GM04504 (cell line): ENCODE data around the gene STX16.

Experiments used
- DNase-seq: peaks from one replicate; pipeline ENCODE4 v3.0.0-alpha.2; 2012; ENCODE audit warnings: low read depth

The STX16 gene

DNA sequence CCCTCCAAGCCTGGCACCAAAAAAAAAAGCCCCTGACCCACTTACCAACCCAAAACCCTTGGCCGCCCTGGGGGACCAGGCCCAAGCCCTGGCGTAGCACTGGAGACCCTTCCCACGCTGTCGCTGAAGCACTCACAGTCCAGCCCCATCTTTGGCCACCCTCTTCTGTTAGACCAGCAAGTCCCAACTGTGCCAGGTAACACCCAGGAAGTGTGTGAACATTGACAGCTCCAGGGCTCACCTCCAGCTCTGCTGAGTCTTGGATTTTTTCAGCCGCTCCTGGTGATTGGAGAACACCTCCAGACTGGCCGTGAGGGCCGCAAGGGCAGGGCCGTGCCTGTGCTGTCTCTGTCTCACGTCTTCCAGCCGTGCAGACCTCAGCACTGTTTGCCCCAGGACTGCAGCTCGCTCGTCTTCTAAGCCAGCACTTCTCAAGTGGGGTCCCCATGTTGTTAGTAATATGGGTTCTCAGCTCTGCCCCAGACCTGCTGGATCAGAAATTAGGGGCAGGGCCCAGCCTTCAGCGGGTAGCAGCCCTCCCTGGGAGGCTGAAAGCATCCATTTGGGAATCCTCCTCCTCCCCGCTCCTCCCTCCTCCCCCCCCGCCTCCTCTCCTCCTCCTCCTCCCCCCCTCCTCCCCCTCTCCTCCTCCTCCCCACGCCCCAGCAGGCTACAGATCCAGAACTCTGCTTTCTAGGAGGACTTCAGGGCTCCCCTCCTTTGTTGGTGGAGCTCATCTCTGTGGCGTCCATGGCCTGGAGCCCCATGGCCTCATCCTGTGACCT, 59.6 kb downstream of the STX16 start:
- DNase-seq, result no peak

DNA sequence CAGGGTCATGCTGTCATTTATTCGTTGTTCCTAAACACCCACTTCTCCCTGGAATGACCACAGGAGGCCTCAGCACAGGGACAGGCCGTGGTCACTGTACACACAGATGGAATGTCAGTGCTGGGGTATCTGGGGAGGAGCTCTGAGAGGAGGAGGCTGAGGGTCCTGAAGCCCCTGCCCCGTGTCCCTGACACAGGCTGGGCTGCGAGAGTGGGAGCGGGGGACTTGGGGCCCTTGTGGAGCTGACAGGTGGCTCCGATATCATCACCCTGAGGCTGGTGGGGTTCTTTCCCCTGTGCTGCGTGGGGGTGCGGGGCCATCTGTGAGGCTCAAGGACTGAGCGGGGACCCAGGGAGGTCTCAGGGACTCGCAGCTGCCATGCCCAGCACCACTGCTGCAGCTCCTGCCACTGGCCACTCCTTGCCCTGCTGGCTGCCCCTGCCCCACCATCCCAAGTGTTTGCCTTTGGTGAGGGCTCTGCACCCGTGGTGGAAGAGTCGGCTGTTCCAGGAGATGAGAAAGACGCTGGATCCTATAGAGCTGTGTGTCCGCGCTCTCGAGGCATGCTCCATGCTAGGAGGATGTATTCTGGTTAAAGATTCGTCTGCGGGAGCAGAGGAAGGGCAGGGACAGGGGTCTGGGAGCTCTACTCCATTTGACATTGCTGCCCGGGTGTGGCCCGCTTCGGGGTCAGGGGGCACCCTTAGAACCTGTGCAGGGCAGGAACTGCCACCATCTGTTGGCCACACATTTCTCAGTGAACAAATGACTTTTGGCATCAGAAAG, 60.4 kb downstream of the STX16 start:
- DNase-seq, result no peak

DNA sequence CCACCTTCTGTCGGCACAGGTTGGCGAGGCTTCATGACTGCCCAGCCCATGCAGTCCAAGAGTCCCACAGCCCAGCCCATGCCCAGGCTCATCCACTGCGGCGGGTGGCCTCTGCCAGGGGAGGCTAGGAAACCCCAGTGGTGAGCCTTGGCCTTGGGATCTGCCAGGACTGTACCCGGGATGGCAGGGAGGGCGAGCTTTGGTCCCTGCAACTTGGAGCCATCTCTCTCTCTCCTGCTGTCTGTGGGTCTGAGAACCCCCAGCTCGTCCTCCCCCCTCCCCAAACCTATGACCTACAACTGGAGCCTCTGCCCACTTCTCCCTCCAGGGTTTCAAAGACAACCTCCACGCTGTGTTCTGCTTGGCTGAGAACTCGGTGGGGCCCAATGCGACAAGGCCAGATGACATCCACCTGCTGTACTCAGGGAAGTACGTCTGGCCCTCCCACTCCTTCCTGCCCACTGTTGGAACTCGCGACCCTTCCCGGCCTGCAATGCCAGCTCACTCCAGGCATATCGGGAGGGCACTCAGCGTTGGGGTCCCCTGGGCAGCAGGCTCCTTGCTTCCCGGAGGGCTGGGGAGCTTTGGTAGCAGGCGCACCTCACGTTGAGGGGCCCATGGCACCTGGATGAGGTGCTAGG, 61.2 kb downstream of the STX16 start:
- no peak for DNase-seq

DNA sequence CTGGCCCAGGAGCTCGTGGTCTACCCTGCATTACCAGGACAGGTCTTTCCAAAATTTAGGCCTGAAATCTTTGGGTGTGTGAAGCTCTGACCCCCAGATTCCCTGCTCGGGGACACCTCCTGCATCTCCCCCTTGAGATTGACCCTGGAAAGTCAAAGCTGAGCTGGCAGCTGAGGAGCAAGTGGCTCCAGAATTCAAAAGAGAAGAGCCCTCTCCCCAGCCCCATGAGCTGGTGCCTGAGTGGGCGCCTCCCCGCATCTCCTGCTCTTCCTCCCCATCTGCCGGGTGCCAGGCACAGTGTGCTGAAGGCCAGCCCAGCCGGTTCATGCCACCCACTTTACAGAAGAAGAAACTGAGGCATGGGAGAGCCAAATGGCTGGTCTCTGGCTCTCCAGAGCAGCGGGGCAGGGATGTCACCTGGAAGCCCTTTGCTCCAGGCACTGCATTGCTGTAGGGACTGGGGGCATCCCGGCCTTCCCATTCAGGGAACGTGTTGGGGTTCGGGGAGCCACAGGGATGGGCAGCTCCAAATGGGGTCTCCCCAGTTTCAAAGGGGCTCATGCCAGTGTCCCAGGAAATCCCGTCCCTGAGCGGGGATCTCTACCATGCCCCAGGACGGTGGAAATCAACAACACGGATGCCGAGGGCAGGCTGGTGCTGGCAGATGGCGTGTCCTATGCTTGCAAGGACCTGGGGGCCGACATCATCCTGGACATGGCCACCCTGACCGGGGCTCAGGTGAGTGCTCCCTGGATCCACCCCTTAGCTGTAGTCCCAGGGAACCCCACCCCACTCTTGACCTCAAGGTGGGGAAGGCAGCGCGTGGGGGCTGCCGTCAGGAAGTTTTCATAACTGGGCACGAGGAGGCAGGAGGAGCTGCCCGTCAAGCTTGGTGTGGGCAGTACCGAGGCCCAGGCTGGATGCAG, 62.0 kb downstream of the STX16 start:
- DNase-seq, result no peak

DNA sequence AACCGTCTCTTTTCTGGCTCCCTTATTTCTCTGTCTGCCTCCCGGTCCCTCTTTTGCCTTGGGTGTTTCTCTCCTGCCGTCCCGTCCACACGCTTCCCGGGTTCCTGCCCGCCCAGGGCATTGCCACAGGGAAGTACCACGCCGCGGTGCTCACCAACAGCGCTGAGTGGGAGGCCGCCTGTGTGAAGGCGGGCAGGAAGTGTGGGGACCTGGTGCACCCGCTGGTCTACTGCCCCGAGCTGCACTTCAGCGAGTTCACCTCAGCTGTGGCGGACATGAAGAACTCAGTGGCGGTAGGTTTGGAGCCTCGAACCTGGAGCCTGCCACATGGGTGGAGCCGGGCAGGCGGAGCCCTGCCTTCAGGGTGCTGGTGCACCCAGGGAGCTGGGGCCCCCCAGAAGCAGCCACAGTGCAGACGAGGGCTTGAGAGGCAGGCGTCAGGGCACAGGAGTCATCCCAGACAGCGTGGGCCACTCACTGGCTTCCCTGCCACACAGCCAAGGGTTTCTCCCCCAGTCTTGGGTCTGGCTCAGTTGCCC, 62.8 kb downstream of the STX16 start:
- no peak for DNase-seq

DNA sequence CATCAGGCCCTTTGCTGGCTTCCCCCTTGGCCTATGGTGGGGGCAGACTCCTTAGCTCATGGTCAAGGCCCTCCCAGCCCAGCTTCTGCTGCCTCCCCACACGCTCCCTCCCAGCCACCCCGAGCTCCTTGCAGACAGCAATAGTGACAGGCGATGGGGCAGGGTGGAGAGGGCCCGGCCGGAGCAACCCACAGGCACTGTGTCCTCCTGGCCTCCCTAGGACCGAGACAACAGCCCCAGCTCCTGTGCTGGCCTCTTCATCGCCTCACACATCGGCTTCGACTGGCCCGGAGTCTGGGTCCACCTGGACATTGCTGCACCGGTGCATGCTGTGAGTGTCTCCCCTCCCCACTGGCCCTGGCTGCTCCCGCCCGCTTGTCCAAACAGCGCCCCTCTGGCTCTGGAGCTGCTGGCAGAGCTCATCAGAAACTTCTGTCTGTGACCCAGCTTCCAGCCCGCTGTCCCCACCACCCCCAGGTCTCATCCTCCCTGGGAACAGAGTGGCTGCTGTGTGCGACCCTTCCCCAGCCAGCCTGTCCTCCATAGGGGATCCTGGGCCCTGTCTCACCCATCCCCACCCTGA, 63.3 kb downstream of the STX16 start:
- no peak for DNase-seq

DNA sequence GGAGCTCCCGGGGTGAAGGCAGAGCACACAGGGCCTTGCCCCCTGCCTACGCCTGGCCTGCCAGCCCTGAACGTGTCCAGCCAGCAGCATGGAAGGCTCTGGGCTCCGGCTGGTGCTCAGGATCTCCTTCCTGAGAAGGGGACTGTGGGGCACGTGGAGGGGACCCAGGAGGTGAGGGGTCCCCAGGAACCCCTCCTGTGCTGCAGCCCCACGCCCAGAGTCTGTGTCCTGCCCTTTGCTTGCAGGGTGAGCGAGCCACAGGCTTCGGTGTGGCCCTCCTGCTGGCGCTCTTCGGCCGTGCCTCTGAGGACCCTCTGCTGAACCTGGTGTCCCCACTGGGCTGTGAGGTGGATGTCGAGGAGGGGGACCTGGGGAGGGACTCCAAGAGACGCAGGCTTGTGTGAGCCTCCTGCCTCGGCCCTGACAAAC, 63.9 kb downstream of the STX16 start:
- DNase-seq, result no peak

DNA sequence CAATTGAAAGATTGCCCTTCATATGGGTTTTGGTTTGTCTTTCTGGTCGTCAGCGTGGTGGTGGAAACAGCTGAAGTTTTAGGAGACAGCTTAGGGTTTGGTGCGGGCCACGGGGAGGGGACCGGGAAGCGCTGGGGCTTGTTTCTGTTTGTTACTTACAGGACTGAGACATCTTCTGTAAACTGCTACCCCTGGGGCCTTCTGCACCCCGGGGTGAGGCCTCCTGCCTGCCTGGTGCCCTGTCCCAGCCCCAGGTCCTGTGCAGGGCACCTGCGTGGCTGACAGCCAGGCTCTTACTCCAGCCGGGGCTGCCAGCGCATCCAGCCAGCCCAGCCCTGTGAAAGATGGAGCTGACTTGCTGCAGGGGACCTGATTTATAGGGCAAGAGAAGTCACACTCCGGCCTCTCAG, 64.3 kb downstream of the STX16 start:
- no peak for DNase-seq

DNA sequence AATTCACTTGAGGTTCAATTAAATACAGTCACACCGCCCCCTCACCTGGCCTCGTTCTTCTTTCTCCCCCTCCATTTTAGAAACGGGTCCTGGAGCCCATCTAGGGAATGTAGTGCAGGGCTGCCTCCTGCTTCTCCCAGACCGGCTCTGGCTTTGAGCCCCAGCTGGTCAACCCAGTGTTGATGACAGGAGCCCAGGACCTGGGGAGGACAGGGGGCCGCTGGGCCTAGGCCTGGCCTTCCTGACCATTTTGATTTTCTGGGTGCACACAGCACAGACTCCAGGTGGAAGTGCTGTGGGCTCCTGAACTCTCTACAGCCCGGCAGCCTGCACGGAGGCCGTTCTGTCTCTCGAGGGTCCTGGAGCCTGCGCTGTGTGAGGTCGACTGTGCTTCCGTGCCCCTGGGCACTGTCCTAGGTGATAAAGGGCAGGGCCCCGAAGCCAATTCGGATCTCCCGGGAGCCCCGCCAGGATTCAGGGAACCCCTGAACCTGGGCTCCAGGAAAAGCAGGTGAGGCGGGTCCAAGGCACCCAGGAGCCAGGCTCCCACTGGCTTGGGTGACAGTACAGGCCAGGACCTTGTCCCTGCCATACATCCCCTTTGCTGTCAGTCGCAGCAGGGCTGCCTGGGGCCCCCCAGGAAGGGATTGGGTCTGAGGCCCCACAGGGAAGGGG, 64.9 kb downstream of the STX16 start:
- no peak for DNase-seq

DNA sequence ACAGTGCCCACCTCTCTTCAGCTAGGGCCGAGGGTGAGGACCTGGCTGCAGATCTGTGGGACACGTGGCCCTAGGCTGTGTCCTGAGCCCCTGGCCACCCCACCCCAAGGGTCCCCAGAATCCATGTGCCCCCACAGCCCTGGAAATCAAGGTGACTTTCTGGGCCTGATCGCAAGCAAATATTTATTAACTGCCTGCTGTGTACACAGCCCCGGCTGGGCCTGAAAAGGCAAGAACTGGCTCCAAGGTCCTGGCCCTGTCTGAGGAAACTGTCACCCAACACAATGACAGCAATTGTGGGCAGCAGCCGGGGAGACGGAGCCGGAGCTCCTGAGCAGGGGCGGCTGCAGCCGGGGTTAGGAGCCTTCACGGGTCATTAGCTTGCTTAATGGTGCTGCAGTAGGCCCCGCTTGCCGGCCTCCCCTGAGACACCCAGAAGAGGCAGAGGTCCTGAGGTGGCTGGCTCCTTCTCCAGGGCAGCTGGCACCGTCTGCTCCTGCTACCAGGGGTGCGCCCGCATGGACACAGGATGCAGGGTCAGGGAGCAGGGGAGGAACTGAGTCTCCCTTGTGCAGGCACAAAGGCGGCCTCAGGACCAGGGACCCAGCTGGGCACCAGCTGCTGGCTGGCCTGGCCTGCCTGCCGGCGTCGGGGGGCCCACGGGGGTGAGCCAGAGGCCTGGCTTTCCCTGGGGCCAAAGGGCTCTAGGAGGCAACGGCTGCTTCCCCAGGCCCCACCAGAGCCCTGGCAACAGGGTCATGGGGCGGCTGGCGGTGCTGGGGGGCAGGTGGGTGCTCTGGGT, 65.6 kb downstream of the STX16 start:
- no peak for DNase-seq

DNA sequence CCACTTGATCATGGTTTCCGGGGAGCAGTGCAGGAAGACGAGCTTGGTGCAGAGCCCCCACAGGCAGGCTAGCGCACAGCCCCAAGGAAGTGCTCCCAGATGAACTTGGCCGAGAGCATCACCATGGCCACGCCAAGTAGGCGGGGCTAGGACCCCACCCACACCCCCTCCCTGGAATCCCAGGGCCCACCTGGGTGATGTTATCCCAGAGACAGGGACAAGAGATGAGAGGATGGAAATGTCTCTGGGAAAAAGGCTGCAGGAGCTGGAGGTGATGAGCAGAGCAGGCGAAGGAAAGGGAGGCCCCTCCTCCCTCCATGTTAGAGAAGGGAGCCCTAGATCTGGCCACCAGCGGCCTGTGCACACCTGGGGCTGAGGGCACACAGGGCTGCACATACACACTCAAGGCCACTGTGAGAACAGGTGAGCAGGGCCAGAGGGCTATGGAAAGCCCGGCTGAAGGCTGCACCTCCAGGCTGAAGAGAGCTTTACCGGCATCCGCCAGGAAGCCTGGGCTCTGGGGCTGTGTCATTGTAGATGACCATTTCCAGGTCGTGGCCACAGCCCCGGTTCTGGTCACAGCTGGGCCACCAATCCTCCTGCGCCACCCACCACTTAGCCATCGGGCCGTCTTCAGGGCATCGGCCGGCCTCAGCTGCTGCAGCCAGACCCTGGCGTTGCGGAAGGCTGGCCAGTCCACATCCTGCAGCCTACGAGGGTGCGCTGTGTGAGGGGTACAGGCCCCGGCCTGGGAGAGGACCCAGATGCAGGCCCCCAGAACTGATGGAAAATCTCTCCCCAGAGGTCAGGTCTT, 66.4 kb downstream of the STX16 start:
- DNase-seq, result no peak

DNA sequence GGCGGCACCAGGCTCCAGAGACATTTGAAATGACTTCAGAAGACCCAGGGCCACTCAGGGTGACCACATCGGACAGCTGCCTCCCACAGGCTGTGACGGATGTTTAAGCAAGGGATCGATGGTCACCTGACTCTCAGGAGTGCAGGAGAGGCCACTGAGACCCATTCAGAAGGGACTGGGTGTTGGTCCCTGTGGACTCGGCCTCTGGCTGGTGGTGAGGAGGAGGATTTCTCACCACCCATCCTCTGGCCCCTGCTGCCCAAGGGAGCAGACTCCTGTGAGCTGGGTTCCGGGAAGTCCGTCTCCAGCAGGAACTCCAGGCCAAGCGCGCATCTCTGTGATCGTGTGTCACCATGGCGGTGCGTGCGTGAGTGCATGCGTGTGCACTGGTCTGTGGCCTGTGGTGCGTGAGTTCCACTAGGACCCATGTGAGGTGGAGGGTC, 67.1 kb downstream of the STX16 start:
- no peak for DNase-seq

DNA sequence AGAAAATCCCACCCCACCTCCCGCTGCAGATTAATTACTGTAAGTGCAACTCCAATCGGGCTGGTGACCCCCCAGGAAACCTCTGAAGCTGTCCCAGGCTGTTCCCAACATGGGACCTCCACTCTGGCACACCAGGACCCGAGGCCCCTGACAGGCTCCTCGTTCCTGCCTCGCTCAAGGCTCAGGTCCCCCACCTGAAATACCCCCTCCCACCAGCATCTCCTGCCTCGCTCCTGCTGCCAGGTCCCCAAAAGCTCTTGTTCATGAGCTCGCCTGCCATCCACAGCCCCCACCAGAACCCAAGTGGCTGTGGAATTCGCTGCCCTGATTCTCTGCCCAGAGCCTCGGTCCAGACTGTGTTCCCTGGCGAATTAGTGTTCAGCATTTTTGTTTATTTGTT, 67.6 kb downstream of the STX16 start:
- no peak for DNase-seq

DNA sequence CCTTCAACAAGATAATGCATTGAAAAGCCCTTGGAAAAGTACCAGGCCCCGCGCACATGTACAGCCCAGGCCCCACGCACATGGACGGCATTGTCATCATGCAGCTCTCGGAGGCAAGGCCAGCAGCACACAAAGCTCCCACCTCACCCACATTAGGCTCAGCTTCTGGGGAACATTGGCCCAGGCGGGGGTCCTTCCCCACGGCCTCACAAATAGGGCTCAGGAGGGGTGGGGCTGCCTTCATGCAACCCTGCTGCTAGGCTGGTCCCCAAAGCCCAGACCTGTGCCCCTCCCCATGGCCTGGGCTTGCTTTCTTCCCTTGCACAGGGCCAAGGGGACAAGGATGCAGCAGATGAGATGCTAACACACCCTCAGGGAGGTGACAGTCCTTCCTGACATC, 68.2 kb downstream of the STX16 start:
- no peak for DNase-seq

DNA sequence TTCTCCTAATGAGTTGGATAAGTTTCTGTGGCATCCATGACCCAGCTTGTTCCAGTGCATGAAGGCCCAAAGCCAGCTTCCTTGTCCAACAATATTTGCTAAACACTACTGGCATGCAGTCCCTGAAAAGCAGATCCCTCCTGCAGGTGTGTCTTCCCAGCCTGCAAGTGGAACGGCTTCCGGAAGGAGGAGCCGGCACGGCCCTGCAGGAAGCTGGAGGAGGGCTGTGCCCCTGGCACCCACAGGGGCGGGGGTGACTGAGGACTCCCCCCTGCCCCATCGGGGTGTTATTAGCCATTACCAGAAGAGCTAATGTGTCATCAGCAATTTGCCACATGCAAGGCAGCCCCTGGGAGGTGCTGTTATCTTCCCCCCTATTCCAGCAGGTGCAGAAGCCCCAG, 68.9 kb downstream of the STX16 start:
- DNase-seq, result no peak

DNA sequence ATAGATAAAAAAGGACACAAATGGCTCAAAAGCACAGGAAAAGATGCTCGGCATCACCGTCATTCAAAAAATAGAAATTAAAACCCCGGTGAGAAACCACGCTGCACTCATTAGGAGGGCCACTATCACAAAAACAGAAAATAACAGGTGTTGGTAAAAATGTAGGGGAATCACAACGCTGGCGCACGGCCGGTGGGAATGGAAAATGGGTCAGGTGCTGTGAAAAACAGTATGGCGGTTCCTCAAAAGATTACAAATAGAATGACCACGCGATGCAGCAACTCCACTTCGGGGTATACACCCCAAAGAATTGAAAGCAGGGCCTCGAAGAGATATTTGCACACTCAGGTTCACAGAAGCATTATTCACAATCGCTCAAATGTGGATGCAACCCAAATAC, 69.8 kb downstream of the STX16 start:
- no peak for DNase-seq

DNA sequence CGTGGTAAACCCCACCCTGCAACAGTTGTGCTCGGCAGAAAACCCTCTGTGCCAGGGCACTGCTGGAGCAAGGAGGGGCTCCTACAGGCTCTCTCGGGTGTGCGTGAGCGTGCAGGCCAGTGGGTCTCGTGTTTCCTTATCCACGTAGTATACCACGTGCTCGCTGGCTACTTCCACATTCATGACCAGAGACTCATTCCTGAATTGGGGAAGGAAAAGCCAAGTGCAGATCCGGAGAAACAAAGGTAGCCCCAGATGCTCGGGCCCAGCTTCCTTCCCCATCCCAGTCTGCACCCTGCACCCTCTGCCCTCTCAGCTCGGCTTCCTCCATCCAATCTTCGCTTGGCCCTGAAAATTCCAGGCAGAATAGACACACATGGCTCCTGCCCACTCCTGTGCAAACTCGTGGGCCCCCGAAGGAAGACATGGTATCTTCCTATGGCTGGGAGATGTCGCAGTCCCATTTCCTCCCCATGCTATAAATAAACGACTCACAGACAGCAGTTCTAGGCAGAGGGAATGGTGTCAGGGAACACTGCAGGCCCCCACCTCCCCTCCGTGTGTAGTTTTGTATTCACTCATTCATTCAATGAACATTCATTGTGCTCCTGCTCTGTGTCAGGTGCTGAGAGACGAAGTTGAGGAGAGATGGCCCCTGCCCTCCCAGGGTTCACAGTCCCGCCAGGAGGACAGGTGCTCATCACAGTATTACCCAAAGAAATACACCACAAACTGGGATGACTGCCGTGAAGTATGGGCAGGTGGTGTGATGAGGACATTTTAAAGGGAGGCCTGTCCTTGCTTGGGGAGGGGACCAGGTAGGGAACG, 71.1 kb downstream of the STX16 start:
- DNase-seq, result no peak
